Inflammatory macrophage (primary cell): ENCODE data around the gene ABHD17B.

Source experiments
- DNase-seq, 2 donors: peaks; one replicate each; pipeline ENCODE4 v3.0.0-alpha.2; 2020 to 2022

The ABHD17B gene

GRCh38 chr9:71816916-71817451, 94.0 kb downstream of the ABHD17B start:
- no peak for DNase-seq
